GM12878 (cell line): ENCODE results near the gene TTYH3.

Experiments
- CHD2 ChIP-seq: IDR thresholded peaks from 2 replicates; pipeline ENCODE4 v1.6.1; 2011; ENCODE audit warnings: low read depth, low read length, improper control_type of control experiment, borderline replicate concordance
- NRF1 ChIP-seq: conservative IDR thresholded peaks from 2 replicates; pipeline ENCODE4 v1.6.1; 2011; ENCODE audit warnings: mild to moderate bottlenecking, low read depth, low read length, improper control_type of control experiment
- POLR2A ChIP-seq: IDR thresholded peaks from 2 replicates; pipeline ENCODE4 v1.6.1; 2011; ENCODE audit warnings: low read depth, mild to moderate bottlenecking, low read length
- SRF ChIP-seq, 2 experiments: IDR thresholded peaks; 2 replicates each; pipeline ENCODE4 v1.6.1; 2011; ENCODE audit warnings: low read depth in 2 of 2, low read length in 2 of 2, mild to moderate bottlenecking in 1 of 2, moderate library complexity in 1 of 2
- YY1 ChIP-seq: IDR thresholded peaks from 2 replicates; pipeline ENCODE4 v1.6.1; 2011; ENCODE audit warnings: low read depth, mild to moderate bottlenecking, low read length
- ZNF384 ChIP-seq: IDR thresholded peaks from 2 replicates; pipeline ENCODE4 v1.6.1; 2012; ENCODE audit warnings: low read depth, mild to moderate bottlenecking, low read length, improper control_type of control experiment, borderline replicate concordance
- TF ChIP-seq, protein P1 (sequence below): fragments of 150-350 bp; IDR thresholded peaks from 2 replicates; pipeline ENCODE4 v1.6.1; 2016; ENCODE audit warnings: low read depth, low read length
- TF ChIP-seq, protein P2 (sequence below), 3 experiments: IDR thresholded peaks in 2 of 3; conservative IDR thresholded peaks in 1 of 3; 2 replicates each; pipeline ENCODE4 v1.5.1; 2011; ENCODE audit warnings: low read depth in 3 of 3, low read length in 3 of 3, mild to moderate bottlenecking in 3 of 3, control low read depth in 2 of 3, moderate library complexity in 2 of 3, inconsistent platforms in 1 of 3, mixed read lengths in 1 of 3; ENCODE audit not compliant: control insufficient read depth in 2 of 3, insufficient read depth in 1 of 3; ENCODE audit errors: extremely low read depth in 1 of 3
- TF ChIP-seq, protein P3 (sequence below): IDR thresholded peaks from 2 replicates; pipeline ENCODE4 v1.6.1; 2012; ENCODE audit warnings: low read length, inconsistent platforms
- TF ChIP-seq, protein P4 (sequence below): fragments of 450-650 bp; IDR thresholded peaks from 2 replicates; pipeline ENCODE4 v1.6.1; 2017; ENCODE audit warnings: borderline replicate concordance
- TF ChIP-seq, protein P5 (sequence below): IDR thresholded peaks from 2 replicates; pipeline ENCODE4 v1.6.1; 2012; ENCODE audit warnings: low read depth, low read length, improper control_type of control experiment

DNA sequence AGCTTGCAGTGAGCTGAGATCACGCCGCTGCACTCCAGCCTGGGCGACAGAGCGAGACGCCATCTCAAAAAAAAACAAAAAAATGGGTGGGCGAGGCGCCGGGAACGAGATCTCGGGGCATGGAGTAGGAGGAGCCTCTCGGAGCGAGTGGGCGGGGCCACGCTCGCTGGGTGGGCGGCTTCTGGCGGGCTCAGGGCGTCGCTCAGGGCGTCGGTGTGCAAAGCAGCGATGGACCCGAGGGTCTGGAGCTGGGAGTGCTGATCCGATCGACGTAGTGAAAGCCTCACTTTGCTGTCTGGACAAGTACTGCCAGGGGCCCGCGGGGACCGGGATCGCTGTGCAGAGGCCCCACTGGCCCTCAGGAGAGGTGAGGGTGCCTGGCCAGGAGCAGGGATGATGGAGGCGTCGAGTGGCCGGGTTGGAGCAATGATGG lies 33.6 kb downstream of the TTYH3 start:
- TF ChIP-seq, protein P1, sequence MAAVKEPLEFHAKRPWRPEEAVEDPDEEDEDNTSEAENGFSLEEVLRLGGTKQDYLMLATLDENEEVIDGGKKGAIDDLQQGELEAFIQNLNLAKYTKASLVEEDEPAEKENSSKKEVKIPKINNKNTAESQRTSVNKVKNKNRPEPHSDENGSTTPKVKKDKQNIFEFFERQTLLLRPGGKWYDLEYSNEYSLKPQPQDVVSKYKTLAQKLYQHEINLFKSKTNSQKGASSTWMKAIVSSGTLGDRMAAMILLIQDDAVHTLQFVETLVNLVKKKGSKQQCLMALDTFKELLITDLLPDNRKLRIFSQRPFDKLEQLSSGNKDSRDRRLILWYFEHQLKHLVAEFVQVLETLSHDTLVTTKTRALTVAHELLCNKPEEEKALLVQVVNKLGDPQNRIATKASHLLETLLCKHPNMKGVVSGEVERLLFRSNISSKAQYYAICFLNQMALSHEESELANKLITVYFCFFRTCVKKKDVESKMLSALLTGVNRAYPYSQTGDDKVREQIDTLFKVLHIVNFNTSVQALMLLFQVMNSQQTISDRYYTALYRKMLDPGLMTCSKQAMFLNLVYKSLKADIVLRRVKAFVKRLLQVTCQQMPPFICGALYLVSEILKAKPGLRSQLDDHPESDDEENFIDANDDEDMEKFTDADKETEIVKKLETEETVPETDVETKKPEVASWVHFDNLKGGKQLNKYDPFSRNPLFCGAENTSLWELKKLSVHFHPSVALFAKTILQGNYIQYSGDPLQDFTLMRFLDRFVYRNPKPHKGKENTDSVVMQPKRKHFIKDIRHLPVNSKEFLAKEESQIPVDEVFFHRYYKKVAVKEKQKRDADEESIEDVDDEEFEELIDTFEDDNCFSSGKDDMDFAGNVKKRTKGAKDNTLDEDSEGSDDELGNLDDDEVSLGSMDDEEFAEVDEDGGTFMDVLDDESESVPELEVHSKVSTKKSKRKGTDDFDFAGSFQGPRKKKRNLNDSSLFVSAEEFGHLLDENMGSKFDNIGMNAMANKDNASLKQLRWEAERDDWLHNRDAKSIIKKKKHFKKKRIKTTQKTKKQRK = no peak
- TF ChIP-seq, protein P2, sequence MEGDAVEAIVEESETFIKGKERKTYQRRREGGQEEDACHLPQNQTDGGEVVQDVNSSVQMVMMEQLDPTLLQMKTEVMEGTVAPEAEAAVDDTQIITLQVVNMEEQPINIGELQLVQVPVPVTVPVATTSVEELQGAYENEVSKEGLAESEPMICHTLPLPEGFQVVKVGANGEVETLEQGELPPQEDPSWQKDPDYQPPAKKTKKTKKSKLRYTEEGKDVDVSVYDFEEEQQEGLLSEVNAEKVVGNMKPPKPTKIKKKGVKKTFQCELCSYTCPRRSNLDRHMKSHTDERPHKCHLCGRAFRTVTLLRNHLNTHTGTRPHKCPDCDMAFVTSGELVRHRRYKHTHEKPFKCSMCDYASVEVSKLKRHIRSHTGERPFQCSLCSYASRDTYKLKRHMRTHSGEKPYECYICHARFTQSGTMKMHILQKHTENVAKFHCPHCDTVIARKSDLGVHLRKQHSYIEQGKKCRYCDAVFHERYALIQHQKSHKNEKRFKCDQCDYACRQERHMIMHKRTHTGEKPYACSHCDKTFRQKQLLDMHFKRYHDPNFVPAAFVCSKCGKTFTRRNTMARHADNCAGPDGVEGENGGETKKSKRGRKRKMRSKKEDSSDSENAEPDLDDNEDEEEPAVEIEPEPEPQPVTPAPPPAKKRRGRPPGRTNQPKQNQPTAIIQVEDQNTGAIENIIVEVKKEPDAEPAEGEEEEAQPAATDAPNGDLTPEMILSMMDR (IDR thresholded peaks at IDR 0.05 in 2 of 3, conservative IDR thresholded peaks at IDR 0.05 in 1 of 3; ENCODE audit: control insufficient read depth in 2 of 3, extremely low read depth in 1 of 3, insufficient read depth in 1 of 3, low read depth in 3 of 3, low read length in 3 of 3) = no peak
- TF ChIP-seq NRF1 = no peak
- TF ChIP-seq POLR2A = no peak
- no peak for TF ChIP-seq SRF (IDR thresholded peaks at IDR 0.05; ENCODE audit: low read depth in 2 of 2, low read length in 2 of 2)
- TF ChIP-seq, protein P3, sequence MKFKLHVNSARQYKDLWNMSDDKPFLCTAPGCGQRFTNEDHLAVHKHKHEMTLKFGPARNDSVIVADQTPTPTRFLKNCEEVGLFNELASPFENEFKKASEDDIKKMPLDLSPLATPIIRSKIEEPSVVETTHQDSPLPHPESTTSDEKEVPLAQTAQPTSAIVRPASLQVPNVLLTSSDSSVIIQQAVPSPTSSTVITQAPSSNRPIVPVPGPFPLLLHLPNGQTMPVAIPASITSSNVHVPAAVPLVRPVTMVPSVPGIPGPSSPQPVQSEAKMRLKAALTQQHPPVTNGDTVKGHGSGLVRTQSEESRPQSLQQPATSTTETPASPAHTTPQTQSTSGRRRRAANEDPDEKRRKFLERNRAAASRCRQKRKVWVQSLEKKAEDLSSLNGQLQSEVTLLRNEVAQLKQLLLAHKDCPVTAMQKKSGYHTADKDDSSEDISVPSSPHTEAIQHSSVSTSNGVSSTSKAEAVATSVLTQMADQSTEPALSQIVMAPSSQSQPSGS = no peak
- TF ChIP-seq, protein P4, sequence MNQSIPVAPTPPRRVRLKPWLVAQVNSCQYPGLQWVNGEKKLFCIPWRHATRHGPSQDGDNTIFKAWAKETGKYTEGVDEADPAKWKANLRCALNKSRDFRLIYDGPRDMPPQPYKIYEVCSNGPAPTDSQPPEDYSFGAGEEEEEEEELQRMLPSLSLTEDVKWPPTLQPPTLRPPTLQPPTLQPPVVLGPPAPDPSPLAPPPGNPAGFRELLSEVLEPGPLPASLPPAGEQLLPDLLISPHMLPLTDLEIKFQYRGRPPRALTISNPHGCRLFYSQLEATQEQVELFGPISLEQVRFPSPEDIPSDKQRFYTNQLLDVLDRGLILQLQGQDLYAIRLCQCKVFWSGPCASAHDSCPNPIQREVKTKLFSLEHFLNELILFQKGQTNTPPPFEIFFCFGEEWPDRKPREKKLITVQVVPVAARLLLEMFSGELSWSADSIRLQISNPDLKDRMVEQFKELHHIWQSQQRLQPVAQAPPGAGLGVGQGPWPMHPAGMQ = no peak
- TF ChIP-seq, protein P5, sequence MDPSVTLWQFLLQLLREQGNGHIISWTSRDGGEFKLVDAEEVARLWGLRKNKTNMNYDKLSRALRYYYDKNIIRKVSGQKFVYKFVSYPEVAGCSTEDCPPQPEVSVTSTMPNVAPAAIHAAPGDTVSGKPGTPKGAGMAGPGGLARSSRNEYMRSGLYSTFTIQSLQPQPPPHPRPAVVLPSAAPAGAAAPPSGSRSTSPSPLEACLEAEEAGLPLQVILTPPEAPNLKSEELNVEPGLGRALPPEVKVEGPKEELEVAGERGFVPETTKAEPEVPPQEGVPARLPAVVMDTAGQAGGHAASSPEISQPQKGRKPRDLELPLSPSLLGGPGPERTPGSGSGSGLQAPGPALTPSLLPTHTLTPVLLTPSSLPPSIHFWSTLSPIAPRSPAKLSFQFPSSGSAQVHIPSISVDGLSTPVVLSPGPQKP = no peak
- TF ChIP-seq ZNF384 = no peak
- no peak for TF ChIP-seq CHD2
- no peak for TF ChIP-seq YY1
